ENCODE measurements around the gene TMEM182.
A peak's percentile ranks its signal among the peaks of the same experiment; 100 is the strongest.

The TMEM182 gene

GRCh38 chr2:102839668-102840388, 78.0 kb downstream of the TMEM182 start:
- DNase-seq (ENCODE audit: low read depth) = peak; percentile 32
- H3K4me3 ChIP-seq (ENCODE audit: low read depth, low read length) = no peak overlapping the region
- peak; percentile 69 for TF ChIP-seq CTCF (IDR thresholded peaks at IDR 0.05; ENCODE audit: insufficient read depth, low read depth, low read length, missing control alignments)

GRCh38 chr2:102841107-102841840, 79.4 kb downstream of the TMEM182 start:
- H3K4me3 ChIP-seq (ENCODE audit: low read depth, low read length) = no peak overlapping the region
- peak; percentile 60 for TF ChIP-seq CTCF (IDR thresholded peaks at IDR 0.05; ENCODE audit: insufficient read depth, low read depth, low read length, missing control alignments)
- DNase-seq (ENCODE audit: low read depth) = peak; percentile 56

- no peak overlapping the region for H3K4me3 ChIP-seq (ENCODE audit: low read depth, low read length)
- no peak for DNase-seq (ENCODE audit: low read depth)
- no peak for TF ChIP-seq CTCF (IDR thresholded peaks at IDR 0.05; ENCODE audit: insufficient read depth, low read depth, low read length, missing control alignments)
Observed at GRCh38 chr2:102843764-102844443, 82.1 kb downstream of the TMEM182 start.

GRCh38 chr2:102844911-102845310, 83.1 kb downstream of the TMEM182 start:
- DNase-seq (ENCODE audit: low read depth) = no peak
- TF ChIP-seq CTCF (IDR thresholded peaks at IDR 0.05; ENCODE audit: insufficient read depth, low read depth, low read length, missing control alignments) = no peak

GRCh38 chr2:102848366-102848839, 86.6 kb downstream of the TMEM182 start:
- peak; percentile 8 for DNase-seq (ENCODE audit: low read depth)
- no peak for TF ChIP-seq CTCF (IDR thresholded peaks at IDR 0.05; ENCODE audit: insufficient read depth, low read depth, low read length, missing control alignments)

More at GRCh38 chr2:102844911-102845310, 83.1 kb downstream of the TMEM182 start:
- H3K4me3 ChIP-seq (ENCODE audit: low read depth, low read length) = no peak overlapping the region

GRCh38 chr2:102850888-102851287, 89.1 kb downstream of the TMEM182 start:
- no peak for DNase-seq (ENCODE audit: low read depth)
- H3K4me3 ChIP-seq (ENCODE audit: low read depth, low read length) = no peak overlapping the region
- TF ChIP-seq CTCF (IDR thresholded peaks at IDR 0.05; ENCODE audit: insufficient read depth, low read depth, low read length, missing control alignments) = no peak

More at GRCh38 chr2:102848366-102848839, 86.6 kb downstream of the TMEM182 start:
- H3K4me3 ChIP-seq (ENCODE audit: low read depth, low read length) = no peak overlapping the region

Data from GM12865 (cell line).